Coronary artery (tissue), 2 donors: ENCODE data around the gene EML6.
"Not testable (repeated sequence)": the region's sequence is repeated elsewhere in the genome, so short reads cannot be mapped to it uniquely, and the experiment has no call there.

Experiments
- DNase-seq: peaks from one replicate; pipeline ENCODE4 v3.0.0-alpha.2; 2017; ENCODE audit warnings: low spot score
- H3K27ac ChIP-seq, 2 donors: fragments of 200-600 bp; sonication (generic); one replicate each; pipeline ENCODE4 v1.5.1; 2016 to 2019
- H3K4me3 ChIP-seq: fragments of 200-600 bp; sonication (generic); 2 replicates; pipeline ENCODE4 v1.5.1; 2016; ENCODE audit warnings: mild to moderate bottlenecking, moderate library complexity
- TF ChIP-seq, protein P1 (sequence below): fragments of 200-600 bp; sonication (generic); IDR thresholded peaks from one replicate; pipeline ENCODE4 v1.5.1; 2019; ENCODE audit warnings: antibody characterized with exemption

EML6 gene

GRCh38 chr2:54692556-54692955 is 30.9 kb upstream of the EML6 start:
- Histone ChIP-seq H3K27ac (no peak overlapping the region), H3K4me3 (no peak overlapping the region)
- TF ChIP-seq, protein P1, sequence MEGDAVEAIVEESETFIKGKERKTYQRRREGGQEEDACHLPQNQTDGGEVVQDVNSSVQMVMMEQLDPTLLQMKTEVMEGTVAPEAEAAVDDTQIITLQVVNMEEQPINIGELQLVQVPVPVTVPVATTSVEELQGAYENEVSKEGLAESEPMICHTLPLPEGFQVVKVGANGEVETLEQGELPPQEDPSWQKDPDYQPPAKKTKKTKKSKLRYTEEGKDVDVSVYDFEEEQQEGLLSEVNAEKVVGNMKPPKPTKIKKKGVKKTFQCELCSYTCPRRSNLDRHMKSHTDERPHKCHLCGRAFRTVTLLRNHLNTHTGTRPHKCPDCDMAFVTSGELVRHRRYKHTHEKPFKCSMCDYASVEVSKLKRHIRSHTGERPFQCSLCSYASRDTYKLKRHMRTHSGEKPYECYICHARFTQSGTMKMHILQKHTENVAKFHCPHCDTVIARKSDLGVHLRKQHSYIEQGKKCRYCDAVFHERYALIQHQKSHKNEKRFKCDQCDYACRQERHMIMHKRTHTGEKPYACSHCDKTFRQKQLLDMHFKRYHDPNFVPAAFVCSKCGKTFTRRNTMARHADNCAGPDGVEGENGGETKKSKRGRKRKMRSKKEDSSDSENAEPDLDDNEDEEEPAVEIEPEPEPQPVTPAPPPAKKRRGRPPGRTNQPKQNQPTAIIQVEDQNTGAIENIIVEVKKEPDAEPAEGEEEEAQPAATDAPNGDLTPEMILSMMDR: no peak
- no peak for DNase-seq

DNA sequence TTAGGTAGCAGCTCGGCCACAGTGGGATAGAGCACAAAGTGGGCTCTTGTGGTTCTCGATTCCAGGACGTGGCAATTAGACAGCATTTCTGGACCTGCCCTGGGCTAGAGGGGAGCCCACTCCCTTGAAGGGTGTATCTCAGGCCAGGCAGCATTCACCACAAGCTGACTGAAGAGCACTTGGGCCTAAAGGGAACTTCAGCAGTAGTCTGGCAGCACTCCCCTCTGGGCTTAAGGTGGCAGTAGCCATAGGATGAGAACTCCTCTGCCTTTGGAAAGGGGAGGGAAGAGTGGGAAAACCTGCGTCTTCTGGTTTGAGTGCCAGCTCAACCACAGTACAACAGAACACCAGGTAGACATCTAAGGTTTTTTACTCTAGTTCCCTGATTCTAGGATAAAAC is 28.1 kb upstream of the EML6 start:
- TF ChIP-seq, protein P1: no peak
- no peak for DNase-seq
- Histone ChIP-seq H3K4me3 (no peak overlapping the region), H3K27ac (no peak overlapping the region)

- H3K27ac ChIP-seq: no peak overlapping the region
- TF ChIP-seq, protein P1: no peak
Measured at GRCh38 chr2:54697934-54698333, 25.5 kb upstream of the EML6 start.

DNA sequence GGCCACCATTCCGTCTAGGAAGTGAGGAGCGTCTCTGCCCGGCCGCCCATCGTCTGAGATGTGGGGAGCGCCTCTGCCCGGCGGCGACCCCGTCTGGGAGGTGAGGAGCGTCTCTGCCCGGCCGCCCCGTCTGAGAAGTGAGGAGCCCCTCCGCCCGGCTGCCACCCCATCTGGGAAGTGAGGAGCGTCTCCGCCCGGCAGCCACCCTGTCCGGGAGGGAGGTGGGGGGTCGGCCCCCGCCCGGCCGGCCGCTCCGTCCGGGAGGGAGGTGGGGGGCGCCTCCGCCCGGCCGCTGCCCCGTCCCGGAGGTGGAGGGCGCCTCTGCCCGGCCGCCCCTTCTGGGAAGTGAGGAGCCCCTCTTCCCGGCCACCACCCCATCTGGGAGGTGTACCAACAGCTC is 24.5 kb upstream of the EML6 start:
- not testable (repeated sequence) for H3K27ac ChIP-seq, DNase-seq, H3K4me3 ChIP-seq

More at GRCh38 chr2:54697934-54698333, 25.5 kb upstream of the EML6 start:
- no peak overlapping the region for H3K4me3 ChIP-seq
- DNase-seq: no peak

GRCh38 chr2:54699665-54700064 is 23.8 kb upstream of the EML6 start:
- no peak for DNase-seq
- no peak overlapping the region for H3K4me3 ChIP-seq
- H3K27ac ChIP-seq: no peak overlapping the region
- TF ChIP-seq, protein P1: no peak

- Histone ChIP-seq H3K27ac (no peak overlapping the region), H3K4me3 (no peak overlapping the region)
- TF ChIP-seq, protein P1: no peak
- DNase-seq: no peak
Measured at GRCh38 chr2:54701029-54701428, 22.4 kb upstream of the EML6 start.

DNA sequence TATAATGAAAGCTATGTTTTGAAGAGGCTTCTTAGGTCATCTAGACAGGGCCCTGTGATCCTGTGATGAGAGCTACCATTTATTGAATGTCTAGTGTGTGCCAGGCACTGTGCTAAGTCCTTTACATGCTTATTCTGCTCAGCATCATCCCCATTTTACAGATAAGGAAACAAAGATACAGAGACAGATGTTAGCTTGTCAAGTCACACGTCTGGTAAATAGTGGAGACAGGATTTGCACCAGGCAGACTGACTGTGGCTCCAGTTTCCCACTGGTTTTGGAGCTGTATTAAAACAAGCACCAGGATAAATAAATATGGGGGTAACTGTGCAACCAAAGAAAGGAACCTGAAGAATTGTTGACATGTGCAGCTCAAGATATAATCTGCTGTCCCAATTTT is 19.2 kb upstream of the EML6 start:
- H3K27ac ChIP-seq: no peak overlapping the region
- DNase-seq: no peak
- H3K4me3 ChIP-seq: no peak overlapping the region
- TF ChIP-seq, protein P1: no peak
